Measurements from ENCODE around the gene IDH1. TPM values are rescaled to one million over a fixed set of nuclear protein-coding genes. Genes with fewer than 3 reads are reported as not detected.
"Not testable (repeated sequence)": the region's sequence is repeated elsewhere in the genome, so short reads cannot be mapped to it uniquely, and the experiment has no call there.

IDH1 gene
- polyA plus RNA-seq, 10 donors: 33.1 to 45.9 (median 40.1) TPM

- DNase-seq: no peak
Observed at GRCh38 chr2:208224802-208225201, 30.1 kb downstream of the IDH1 start.

GRCh38 chr2:208222351-208222750 is 32.5 kb downstream of the IDH1 start:
- peak in 1 of 3 donors; percentile 1 for DNase-seq

- DNase-seq: not testable (repeated sequence)
Observed at GRCh38 chr2:208221873-208222272, 33.0 kb downstream of the IDH1 start.

- DNase-seq: no peak
Observed at GRCh38 chr2:208210688-208211451, 44.0 kb downstream of the IDH1 start.

GRCh38 chr2:208208335-208209085 is 46.4 kb downstream of the IDH1 start:
- no peak for DNase-seq

- no peak for DNase-seq
Observed at GRCh38 chr2:208207769-208208168, 47.1 kb downstream of the IDH1 start.

GRCh38 chr2:208204166-208204565 is 50.7 kb downstream of the IDH1 start:
- no peak for DNase-seq

GRCh38 chr2:208195531-208195930 is 59.3 kb downstream of the IDH1 start:
- no peak for DNase-seq

- no peak for DNase-seq
Observed at GRCh38 chr2:208192611-208193236, 62.1 kb downstream of the IDH1 start.

- DNase-seq: no peak
Observed at GRCh38 chr2:208189810-208190503, 64.9 kb downstream of the IDH1 start, which contains the start of gene C2orf80. TSS of gene C2orf80 (minus strand) at chr2:208190030. CDS start at chr2:208186986, 3,044 bp downstream.

GRCh38 chr2:208189069-208189809 is 65.6 kb downstream of the IDH1 start:
- no peak for DNase-seq

- DNase-seq: no peak
Observed at GRCh38 chr2:208186893-208187292, 68.0 kb downstream of the IDH1 start.

- no peak for DNase-seq
Observed at GRCh38 chr2:208186465-208186864, 68.4 kb downstream of the IDH1 start.

Other genes starting within 250 kb of the IDH1 start
- gene PLEKHM3, start 229.5 kb downstream of the IDH1 start, polyA plus RNA-seq (ENCODE audit: insufficient read length in 10 of 10): 1 to 10 TPM; 5.3 to 8.9 (median 7.1) TPM
- not detected for gene CRYGD, start 130.5 kb downstream of the IDH1 start, polyA plus RNA-seq (ENCODE audit: insufficient read length in 10 of 10)
- not detected for gene CRYGC, start 125.2 kb downstream of the IDH1 start, polyA plus RNA-seq (ENCODE audit: insufficient read length in 10 of 10)
- gene CRYGB, start 108.9 kb downstream of the IDH1 start, polyA plus RNA-seq (ENCODE audit: insufficient read length in 10 of 10): not detected
- gene CRYGA, start 91.5 kb downstream of the IDH1 start, polyA plus RNA-seq (ENCODE audit: insufficient read length in 10 of 10): not detected
- not detected for gene C2orf80, start 65.0 kb downstream of the IDH1 start, polyA plus RNA-seq (ENCODE audit: insufficient read length in 10 of 10)
- 10 to 100 TPM; 12.2 to 23.1 (median 17.4) TPM for gene PIKFYVE, start 11.2 kb upstream of the IDH1 start, polyA plus RNA-seq (ENCODE audit: insufficient read length in 10 of 10)
- 1 to 10 TPM in 1 of 10 donors, under 1 TPM in 6, not detected in 3; 0.12 to 1.2 (median 0.43) TPM for gene PTH2R, start 151.7 kb upstream of the IDH1 start, polyA plus RNA-seq (ENCODE audit: insufficient read length in 10 of 10)

Measured in muscle of back (tissue), 11 donors.